ENCODE measurements around the gene PDLIM3. TPM values are rescaled to one million over a fixed set of nuclear protein-coding genes. Genes with fewer than 3 reads are reported as not detected.

PDLIM3 gene
- total and polyA plus RNA-seq, 9 of the 15 experiments (the other 6 are each of a cell fraction or from before 2014, with no cell fraction given), result 0.06 TPM; not detected in 8

DNA sequence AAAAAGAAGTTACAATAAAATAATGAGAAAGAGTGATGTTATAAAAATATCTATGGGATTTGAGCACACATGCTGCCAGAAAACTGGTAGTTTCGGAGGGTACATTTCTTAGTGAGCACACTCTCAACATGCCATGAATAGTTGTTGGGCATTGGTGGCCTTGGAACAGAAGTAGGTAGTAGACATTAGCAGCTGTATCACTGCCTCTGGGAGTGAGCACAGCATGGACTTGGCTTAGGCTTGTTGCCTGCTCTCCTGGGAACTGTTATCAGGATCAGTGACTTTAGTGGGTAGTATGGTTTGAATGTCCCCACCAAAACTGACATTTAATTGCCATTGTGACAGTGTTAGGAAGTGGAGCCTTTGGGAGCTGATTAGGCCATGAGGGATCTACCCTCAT lies 13.3 kb upstream of the PDLIM3 start (continued):
- TF ChIP-seq, protein P1, sequence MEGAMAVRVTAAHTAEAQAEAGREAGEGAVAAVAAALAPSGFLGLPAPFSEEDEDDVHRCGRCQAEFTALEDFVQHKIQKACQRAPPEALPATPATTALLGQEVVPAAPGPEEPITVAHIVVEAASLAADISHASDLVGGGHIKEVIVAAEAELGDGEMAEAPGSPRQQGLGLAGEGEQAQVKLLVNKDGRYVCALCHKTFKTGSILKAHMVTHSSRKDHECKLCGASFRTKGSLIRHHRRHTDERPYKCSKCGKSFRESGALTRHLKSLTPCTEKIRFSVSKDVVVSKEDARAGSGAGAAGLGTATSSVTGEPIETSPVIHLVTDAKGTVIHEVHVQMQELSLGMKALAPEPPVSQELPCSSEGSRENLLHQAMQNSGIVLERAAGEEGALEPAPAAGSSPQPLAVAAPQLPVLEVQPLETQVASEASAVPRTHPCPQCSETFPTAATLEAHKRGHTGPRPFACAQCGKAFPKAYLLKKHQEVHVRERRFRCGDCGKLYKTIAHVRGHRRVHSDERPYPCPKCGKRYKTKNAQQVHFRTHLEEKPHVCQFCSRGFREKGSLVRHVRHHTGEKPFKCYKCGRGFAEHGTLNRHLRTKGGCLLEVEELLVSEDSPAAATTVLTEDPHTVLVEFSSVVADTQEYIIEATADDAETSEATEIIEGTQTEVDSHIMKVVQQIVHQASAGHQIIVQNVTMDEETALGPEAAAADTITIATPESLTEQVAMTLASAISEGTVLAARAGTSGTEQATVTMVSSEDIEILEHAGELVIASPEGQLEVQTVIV (CRISPR knock-in tag; IDR thresholded peaks at IDR 0.05; ENCODE audit: borderline replicate concordance), result no peak
- TF ChIP-seq SOX6 (IDR thresholded peaks at IDR 0.05), result no peak
- no peak for TF ChIP-seq HSF4 (CRISPR knock-in tag; IDR thresholded peaks at IDR 0.05; ENCODE audit: borderline replicate concordance)
- TF ChIP-seq SAP30 (IDR thresholded peaks at IDR 0.05; ENCODE audit: borderline replicate concordance, insufficient read depth, low read depth, low read length, poor library complexity, severe bottlenecking), result no peak
- no peak for TF ChIP-seq POLR2G (IDR thresholded peaks at IDR 0.05; ENCODE audit: low read depth, low read length)
- no peak for TF ChIP-seq HNRNPK (IDR thresholded peaks at IDR 0.05; ENCODE audit: low read depth, low read length, poor library complexity, severe bottlenecking)
- TF ChIP-seq RBM17 (IDR thresholded peaks at IDR 0.05; ENCODE audit: borderline replicate concordance, low read depth, low read length), result no peak
- TF ChIP-seq KLF1 (tag; IDR thresholded peaks at IDR 0.05), result no peak

DNA sequence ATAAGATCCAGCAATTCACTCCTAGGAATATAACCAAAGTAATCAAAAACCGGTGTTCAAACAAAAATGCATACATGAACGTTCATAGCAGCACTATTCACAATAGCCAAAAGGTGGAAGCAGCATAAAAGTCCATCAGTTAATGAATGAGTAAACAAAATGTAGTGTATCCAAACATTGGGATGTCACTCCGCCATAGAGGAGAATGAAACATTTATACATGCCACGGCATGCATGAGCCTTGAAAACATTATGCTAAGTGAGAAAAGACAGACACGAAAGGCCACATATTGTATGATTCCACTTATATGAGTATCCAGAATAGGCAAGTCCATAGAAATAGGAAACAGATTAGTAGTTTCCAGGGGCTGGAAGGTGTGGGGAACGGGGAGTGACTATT lies 11.0 kb upstream of the PDLIM3 start:
- no peaks in the 10 kb centered on the region for H4K20me1 ChIP-seq (replicated peaks; ENCODE audit: control insufficient read depth, insufficient read depth, low read length)
- CTCF ChIA-PET (ENCODE audit: low intra/inter-chr PET ratio), result no interaction called here
- no TSS peak for BruUV-seq (replicated peaks)
- DNase-seq (ENCODE audit: extremely low read depth in 1 of 4, low spot score in 3 of 4), result no peak
- no peak overlapping the region for H3K4me3 ChIP-seq
- H3K9ac ChIP-seq (ENCODE audit: insufficient read depth in 1 of 2, low read depth in 2 of 2, low read length in 2 of 2), result no peak overlapping the region
- no peaks in the 10 kb centered on the region for H3K9me3 ChIP-seq (replicated peaks; ENCODE audit: control insufficient read depth, insufficient read depth, low read depth, low read length)
- no peak overlapping the region for H2AFZ ChIP-seq (ENCODE audit: low read depth, low read length)
- H3K27ac ChIP-seq (ENCODE audit: extremely low read depth, low read depth, low read length), result no peak overlapping the region
- no peak for FAIRE-seq
- no peak overlapping the region for H3K4me2 ChIP-seq (ENCODE audit: insufficient read depth, low read length)
- POLR2A ChIA-PET, result no interaction called here
- peaks cover 10 to 29% of the 10 kb centered on the region in 2 experiments; a peak in 4 of 5 replicates for H3K27me3 ChIP-seq (ENCODE audit: control insufficient read depth in 2 of 2, insufficient read depth in 2 of 2, low read length in 2 of 2)
- H3K4me1 ChIP-seq (replicated peaks in 1 of 2; ENCODE audit: control insufficient read depth in 2 of 2, insufficient read depth in 2 of 2, low read length in 2 of 2), result no peaks in the 10 kb centered on the region
- intact Hi-C loops (cut with micrococcal nuclease) (no loop called here), in situ Hi-C loops (cut with MboI) (no loop called here)
- ATAC-seq, result no peak
- no peaks in the 10 kb centered on the region for H3K36me3 ChIP-seq (ENCODE audit: control insufficient read depth, insufficient read depth, low read length)
- no peaks in the 10 kb centered on the region for H3K9me1 ChIP-seq (ENCODE audit: control insufficient read depth, insufficient read depth, low read length)
- WGBS (ENCODE audit: insufficient coverage, low coverage, missing lambda C conversion rate), result 1% methylated on average over 6 of the region's 6 CpGs
- H3K79me2 ChIP-seq (ENCODE audit: control insufficient read depth, insufficient read depth, low read length), result no peaks in the 10 kb centered on the region
- TF ChIP-seq SMARCB1 (IDR thresholded peaks at IDR 0.05; ENCODE audit: insufficient read length, low read depth) (no peak), HDAC8 (tag; IDR thresholded peaks at IDR 0.05) (no peak), U2AF2 (optimal IDR thresholded peaks at IDR 0.05; ENCODE audit: low read depth, low read length) (no peak), MCM7 (IDR thresholded peaks at IDR 0.05) (no peak), SRSF7 (optimal IDR thresholded peaks at IDR 0.05; ENCODE audit: low read depth, low read length) (no peak), ZNF830 (CRISPR knock-in tag; IDR thresholded peaks at IDR 0.05) (no peak), FOXP1 (CRISPR knock-in tag; IDR thresholded peaks at IDR 0.05) (no peak), HSF4 (CRISPR knock-in tag; IDR thresholded peaks at IDR 0.05; ENCODE audit: borderline replicate concordance) (no peak)
- TF ChIP-seq, protein P2, sequence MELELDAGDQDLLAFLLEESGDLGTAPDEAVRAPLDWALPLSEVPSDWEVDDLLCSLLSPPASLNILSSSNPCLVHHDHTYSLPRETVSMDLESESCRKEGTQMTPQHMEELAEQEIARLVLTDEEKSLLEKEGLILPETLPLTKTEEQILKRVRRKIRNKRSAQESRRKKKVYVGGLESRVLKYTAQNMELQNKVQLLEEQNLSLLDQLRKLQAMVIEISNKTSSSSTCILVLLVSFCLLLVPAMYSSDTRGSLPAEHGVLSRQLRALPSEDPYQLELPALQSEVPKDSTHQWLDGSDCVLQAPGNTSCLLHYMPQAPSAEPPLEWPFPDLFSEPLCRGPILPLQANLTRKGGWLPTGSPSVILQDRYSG (tag; conservative IDR thresholded peaks at IDR 0.05; ENCODE audit: low read depth), result no peak
- TF ChIP-seq, protein P3, sequence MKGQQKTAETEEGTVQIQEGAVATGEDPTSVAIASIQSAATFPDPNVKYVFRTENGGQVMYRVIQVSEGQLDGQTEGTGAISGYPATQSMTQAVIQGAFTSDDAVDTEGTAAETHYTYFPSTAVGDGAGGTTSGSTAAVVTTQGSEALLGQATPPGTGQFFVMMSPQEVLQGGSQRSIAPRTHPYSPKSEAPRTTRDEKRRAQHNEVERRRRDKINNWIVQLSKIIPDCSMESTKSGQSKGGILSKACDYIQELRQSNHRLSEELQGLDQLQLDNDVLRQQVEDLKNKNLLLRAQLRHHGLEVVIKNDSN (CRISPR knock-in tag; IDR thresholded peaks at IDR 0.05), result no peak

Data from K562 (cell line).